Esophagus muscularis mucosa (tissue), 4 donors: Measurements from ENCODE around the gene KLHL11.

Experiments
- EP300 ChIP-seq: sonication (generic); formaldehyde crosslinking; IDR thresholded peaks from one replicate; pipeline ENCODE4 v1.6.1; 2017; ENCODE audit warnings: antibody characterized with exemption
- POLR2A ChIP-seq: fragments of 450-650 bp; IDR thresholded peaks from one replicate; pipeline ENCODE4 v1.6.1; 2017; ENCODE audit warnings: antibody characterized with exemption, moderate library complexity, mild to moderate bottlenecking, low read depth
- POLR2AphosphoS5 ChIP-seq, 2 donors: sonication (generic); formaldehyde crosslinking; IDR thresholded peaks; one replicate each; pipeline ENCODE4 v1.6.1; 2017; ENCODE audit warnings: antibody characterized with exemption in 2 of 2
- TF ChIP-seq, protein P1 (sequence below), 3 experiments: fragments of 200-600 bp in 2 of 3; fragments of 450-650 bp in 1 of 3; sonication (generic) in 2 of 3; IDR thresholded peaks; one replicate each; pipeline ENCODE4 v1.5.1; 2017 to 2019; ENCODE audit warnings: antibody characterized with exemption in 3 of 3, mild to moderate bottlenecking in 2 of 3, moderate library complexity in 1 of 3

DNA sequence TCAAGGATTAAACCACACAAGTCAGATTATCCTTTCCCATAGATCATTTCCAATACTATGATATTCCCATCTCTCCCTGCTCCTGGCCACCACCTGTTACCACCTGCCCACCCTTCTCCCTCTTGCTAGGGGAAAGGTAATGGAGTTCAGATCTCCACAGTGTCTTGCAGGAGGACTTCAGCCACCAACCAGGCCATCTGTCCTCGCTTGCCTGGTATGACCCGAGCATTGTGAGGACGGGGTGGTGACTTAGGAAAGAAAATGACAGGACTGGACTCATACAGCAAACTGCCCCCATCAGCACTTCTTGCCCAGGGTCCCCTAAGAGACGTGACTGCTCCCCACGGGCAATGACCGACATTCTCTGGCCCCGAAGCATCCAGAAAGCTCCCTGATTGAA, 41.6 kb downstream of the KLHL11 start:
- TF ChIP-seq, protein P1, sequence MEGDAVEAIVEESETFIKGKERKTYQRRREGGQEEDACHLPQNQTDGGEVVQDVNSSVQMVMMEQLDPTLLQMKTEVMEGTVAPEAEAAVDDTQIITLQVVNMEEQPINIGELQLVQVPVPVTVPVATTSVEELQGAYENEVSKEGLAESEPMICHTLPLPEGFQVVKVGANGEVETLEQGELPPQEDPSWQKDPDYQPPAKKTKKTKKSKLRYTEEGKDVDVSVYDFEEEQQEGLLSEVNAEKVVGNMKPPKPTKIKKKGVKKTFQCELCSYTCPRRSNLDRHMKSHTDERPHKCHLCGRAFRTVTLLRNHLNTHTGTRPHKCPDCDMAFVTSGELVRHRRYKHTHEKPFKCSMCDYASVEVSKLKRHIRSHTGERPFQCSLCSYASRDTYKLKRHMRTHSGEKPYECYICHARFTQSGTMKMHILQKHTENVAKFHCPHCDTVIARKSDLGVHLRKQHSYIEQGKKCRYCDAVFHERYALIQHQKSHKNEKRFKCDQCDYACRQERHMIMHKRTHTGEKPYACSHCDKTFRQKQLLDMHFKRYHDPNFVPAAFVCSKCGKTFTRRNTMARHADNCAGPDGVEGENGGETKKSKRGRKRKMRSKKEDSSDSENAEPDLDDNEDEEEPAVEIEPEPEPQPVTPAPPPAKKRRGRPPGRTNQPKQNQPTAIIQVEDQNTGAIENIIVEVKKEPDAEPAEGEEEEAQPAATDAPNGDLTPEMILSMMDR (IDR thresholded peaks at IDR 0.05): no peak
- TF ChIP-seq POLR2A (no peak), POLR2AphosphoS5 (IDR thresholded peaks at IDR 0.05) (no peak), EP300 (no peak)
